ENCODE data around the gene ISLR.

Gene ISLR

GRCh38 chr15:74194572-74195559 lies 21.4 kb downstream of the ISLR start:
- DNase-seq (ENCODE audit: low read depth), result no peak

DNA sequence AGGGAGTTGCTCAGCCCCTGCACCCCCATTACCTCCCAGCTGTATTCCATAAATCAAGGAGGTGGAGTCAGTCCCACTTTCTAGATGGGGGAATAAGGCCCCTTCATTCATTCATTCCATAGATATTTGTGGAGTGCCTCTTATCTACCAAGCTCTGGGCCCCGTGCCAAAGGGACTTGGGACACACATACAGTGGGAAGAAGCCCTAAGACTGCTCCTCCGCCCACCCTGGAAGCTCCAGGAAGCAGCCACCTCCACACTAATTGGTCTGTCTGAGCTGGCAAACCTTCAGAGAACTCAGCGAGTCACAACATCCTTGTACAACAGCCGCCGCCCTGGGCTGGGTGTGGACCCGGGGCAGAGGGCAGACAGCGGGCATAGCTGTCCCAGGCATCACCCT lies 22.7 kb downstream of the ISLR start:
- DNase-seq (ENCODE audit: low read depth), result no peak

- no peak for DNase-seq (ENCODE audit: low read depth)
Measured at GRCh38 chr15:74197176-74197965, 23.9 kb downstream of the ISLR start.

DNA sequence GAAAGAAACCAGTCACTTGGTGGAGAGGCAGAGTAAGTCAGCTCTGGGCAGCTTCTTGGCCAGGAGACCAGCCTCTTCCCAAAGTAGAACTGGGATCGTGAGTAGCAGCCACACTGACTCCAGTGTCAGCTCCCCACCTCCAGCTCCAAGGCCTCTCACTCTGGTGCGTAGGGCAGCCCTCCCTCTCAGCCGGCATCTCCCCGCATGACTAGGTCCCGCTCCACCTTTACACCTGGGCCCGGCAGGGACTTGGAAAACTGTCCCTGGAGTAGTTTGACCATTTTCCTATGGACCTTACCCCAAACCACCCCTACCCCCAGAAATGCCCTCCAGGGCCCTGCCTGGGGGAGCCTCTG lies 25.8 kb downstream of the ISLR start:
- DNase-seq (ENCODE audit: low read depth), result no peak

GRCh38 chr15:74200412-74200815 lies 26.9 kb downstream of the ISLR start:
- DNase-seq (ENCODE audit: low read depth), result no peak

DNA sequence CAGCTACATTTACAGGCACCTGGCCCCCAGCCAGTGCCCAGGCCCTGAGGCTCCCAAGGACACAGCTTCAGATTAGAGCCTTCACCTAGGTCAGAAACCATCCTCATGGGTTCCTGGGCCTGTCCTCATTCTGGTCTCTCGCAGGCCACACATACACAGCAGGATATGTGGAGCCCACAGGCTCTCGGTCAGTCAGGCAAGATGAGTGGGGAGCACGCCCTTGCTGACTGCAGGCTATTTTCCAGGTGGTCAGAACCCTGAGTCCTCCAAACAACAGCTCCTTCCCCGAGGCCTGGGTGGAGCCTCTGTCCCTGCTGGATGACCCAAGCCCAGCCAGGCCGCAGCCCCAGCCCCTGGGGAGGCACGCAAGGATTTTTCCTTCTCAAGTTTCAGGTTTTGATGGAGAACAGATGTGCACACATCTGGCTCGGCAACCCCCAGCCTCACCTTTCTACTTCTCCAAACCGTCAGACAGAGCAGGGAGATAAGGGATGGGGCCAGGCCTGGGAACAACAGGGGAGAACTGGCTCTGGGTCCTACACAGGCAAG lies 27.4 kb downstream of the ISLR start:
- DNase-seq (ENCODE audit: low read depth), result no peak

DNA sequence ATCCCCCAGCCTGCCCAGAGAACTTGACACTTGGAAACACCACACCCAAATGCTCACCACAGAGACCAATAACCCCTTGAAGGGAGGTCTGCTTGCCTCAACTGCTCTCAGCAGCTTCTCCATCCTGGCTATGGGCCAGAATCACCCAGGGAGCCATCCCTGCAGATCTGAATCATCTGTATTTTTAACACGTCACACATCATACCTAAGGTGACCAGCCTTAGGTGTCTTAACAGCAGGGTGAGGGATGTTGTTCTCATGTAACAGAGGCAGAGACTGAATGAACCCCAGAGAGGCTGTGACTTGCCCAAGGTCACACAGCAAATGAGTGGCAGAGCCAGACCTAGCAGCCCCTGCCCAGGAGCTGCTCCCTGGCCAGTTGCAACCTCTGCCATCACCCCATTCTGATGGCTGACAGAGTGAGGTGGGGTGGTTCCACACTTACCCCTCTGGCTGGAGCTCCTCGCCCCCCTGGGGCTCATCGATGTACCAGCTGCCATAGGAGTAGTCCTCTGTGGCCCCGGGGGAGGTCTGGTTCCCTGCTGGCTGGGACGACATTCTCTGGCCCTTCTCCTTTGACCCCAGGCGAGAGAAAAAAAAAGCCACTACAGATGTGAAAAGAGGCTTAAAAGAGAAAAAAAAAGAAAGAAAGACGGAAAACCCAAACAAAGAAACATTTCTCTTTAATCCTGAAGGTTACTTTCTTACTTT lies 28.4 kb downstream of the ISLR start:
- DNase-seq (ENCODE audit: low read depth), result no peak

DNA sequence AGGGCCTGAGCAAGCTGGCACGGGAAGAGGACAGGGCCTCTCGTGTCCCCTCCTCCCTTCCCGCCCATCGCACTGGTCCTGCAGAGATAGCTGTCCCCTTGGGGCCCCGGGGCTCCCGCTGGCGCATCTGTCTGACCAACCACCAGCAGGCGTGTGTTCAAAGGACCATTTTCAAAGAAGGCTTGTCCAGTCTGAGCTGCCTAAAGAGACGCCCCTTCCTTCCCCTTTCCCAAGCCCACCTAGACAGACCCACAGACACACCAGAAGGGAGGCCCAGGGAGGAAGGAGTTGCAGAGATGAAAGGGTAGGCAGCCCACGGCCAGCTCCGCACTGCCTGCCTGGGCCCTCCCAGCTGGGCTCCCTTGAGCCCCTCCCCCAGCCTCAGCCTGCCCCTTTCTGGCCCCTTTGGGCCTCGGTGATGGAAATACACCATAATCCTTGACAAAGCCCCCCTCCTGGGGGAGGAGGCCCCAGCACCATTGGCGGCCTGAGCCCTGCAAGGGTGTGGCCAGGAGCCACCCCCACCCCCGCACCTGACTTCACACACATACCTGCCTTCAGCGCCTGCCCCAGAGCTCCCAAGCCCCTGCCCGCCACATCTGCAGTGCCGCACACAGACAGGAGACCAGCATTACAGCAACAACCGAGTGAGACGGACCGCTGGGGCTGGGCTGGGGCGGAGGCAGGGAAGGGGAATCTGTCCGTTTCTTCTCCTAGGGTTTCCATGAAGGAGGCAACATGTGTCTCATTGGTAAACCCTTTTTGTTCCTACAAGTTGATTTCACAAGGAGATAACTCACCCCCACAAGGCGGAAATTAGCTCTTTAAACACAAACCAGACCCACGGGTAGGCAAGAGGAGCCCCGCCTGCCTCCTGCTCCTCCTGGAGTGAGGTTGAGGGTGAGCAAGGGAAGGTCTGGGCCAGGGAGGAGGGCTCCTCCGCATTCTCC lies 29.2 kb downstream of the ISLR start, which contains the start of gene STRA6:
Gene STRA6, minus strand, starts transcription at position 336 of the 950 bp plus-strand sequence. CDS start 520 bp downstream, outside the sequence.
- DNase-seq (ENCODE audit: low read depth), result no peak

DNA sequence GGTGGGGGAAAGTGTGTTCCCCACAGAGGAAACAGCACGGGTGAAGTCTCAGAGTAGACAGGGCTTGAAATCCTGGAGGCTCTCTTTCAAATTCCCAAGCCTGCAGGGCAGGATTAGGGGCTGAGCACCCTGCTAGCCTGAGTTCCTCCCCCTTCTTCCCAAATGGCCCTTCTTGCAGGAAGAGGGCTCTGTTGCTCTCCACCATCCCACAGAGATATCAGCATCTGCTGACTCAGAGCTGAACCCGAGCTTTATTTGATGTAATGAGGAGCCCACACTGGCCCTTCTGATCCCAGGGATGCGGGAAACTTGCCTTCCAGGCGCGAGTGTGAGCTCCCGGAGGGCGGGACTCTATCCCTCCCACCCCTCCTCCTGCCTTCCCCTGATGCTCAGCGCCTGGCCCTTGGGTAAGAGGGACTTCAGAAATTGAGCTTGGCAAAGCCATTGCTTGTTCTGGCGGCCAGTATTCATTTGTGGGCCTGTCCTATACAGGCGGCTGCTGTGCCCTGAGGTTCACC lies 30.5 kb downstream of the ISLR start:
- DNase-seq (ENCODE audit: low read depth), result no peak

DNA sequence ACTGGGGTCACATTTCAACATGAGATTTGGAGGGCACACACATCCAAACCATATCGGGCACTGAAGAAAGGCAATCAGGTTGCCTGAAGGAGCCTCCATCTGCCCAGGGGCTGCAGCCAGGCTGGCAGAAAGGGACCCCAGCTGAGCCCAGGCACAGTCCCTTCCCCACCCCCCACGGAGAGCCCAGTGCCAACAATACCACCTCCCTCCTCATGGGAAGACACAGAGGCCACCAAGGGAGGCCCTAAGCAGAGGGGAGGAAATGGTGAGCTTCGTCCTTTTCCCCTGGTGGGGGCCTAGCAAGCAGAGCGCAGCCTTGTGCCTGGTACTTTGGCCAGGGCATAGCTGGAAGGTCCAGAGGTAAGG lies 32.1 kb downstream of the ISLR start:
- no peak for DNase-seq (ENCODE audit: low read depth)

- no peak for DNase-seq (ENCODE audit: low read depth)
Measured at GRCh38 chr15:74206801-74207281, 33.3 kb downstream of the ISLR start.

- no peak for DNase-seq (ENCODE audit: low read depth)
Measured at GRCh38 chr15:74207652-74208440, 34.3 kb downstream of the ISLR start.

DNA sequence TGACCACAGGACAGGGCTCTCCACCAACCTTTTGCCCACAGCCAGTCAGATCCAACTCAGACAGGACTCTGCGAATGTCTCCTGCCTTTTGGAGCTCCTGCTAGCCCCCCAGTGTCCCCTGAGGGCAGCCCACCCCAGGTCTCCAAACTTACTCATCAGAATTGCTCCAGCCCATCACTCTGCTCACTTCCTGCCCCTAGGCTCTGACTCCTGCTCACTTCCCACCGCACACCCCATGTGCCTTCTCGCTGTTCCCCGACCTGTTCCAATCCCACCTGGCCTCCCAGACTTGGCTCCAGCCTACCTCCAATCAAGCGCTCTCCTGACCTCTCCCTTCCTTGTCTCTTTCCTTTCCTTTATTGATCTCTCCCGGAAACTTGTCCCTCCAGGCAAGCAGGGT lies 35.0 kb downstream of the ISLR start:
- DNase-seq (ENCODE audit: low read depth), result no peak

DNA sequence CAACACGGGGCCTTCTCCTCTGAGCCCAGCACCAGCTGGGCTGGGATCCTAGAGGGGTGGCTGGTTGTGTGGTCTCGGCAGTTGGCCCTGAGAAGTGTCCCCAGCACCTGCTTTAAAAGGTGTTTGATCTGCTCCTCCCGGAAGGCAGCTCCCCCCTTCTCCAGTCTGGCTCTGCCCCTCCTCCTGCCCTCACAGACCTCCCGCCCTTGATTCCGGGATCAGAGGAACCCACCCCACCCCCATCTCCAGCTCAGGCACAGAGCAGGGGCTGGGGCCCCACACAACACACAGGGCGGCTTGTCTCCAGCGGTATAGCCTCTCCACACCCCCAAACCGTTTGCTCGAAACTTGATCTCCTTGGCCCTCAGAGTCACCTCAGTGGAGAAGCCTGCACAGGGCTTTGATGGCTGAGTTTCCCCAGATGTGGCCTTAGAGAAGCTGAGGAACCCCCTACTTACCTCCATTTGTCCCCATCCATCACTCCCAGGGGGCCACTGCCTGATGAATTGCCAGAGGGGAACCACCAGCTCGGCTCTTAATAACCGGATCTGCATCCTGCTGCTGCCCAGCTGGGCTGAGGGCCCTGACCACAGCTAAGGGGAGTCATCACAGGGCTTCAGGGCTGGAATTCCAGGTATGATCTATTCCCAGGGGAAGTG lies 35.5 kb downstream of the ISLR start:
- no peak for DNase-seq (ENCODE audit: low read depth)

DNA sequence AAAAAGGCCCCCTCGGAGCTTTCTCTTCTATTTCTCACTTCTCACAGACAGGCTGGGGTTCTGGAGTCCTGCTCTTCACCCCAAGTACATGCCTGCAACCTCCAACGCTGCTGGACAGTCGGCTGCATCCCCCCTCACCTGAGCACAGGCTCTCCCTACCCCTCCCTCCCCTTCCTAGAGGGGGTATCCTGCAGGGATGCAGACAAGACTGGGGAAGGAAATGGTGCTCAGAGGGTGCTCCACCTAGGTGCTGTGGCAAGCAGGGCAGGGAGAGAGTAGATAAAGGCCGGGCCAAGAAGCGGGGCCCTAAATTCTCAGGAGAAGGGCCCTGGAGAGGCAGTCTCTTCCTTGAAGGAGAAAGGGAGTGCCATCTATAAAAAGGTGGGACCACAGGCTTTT lies 36.0 kb downstream of the ISLR start:
- no peak for DNase-seq (ENCODE audit: low read depth)

DNA sequence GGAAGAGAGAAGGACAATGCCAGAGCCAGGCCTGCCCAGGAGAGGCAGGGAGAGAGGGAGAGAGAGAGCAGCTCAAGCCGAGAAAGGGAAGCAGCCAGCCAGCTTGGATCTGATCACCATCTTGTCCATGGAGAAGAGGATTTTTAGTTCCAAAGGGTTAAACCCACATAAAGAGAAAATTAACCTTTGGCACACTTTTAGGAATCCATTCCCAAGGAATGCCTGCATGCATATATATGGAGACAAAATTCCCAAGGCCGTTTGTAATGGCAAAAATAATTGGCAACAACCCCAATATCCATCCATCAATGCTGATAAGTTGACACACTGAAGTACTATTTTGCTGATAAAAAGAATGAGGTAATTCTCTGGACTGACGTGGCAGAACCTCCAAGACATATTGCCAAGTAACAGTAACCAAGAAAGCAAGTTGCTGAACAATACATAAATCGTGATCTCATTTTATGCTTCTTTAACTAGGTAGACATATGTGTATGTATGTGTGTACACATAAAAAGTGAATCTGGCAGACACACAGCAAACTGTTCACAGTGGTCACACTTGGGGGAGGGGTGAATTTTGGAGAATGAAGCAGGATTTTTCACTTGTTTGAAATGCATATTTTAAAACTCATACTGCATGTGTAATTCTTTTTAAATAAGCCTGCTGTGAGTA lies 36.6 kb downstream of the ISLR start:
- no peak for DNase-seq (ENCODE audit: low read depth)

- no peak for DNase-seq (ENCODE audit: low read depth)
Measured at GRCh38 chr15:74210729-74211128, 37.2 kb downstream of the ISLR start.

- no peak for DNase-seq (ENCODE audit: low read depth)
Measured at GRCh38 chr15:74211656-74212055, 38.1 kb downstream of the ISLR start.

DNA sequence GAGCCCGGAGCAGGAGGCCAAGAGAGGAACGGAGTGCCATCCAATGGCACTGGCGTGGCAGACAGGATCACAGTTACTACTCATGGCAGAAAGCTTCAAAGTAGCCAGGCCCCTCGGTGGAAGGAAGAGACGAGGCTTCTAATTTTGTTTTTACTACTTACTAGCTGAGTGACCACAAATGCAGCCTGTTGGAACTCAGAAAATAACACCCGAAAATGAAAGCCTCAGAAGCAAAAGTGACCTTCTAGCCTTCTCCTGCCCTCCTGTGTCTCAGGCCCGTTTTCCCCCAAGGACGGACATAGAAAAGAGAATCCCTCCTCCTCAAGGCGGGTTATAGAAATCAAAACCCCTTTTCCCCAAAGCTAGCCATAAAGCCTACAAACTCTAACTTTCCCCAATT lies 39.0 kb downstream of the ISLR start:
- DNase-seq (ENCODE audit: low read depth), result no peak
